Stimulated activated CD8-positive, alpha-beta memory T cell treated with anti-CD3 and anti-CD28 coated beads, Interleukin-7, amount 100 ng/mL, for 48 hours (primary cell): Measurements from ENCODE around the gene KIAA0825.
A peak's percentile ranks its signal among the peaks of the same experiment; 100 is the strongest.

ENCODE experiments used
- DNase-seq, 2 donors: peaks; one replicate each; pipeline ENCODE4 v3.0.0-alpha.2; 2020; ENCODE audit warnings: low read depth in 1 of 2; ENCODE audit errors: extremely low read depth in 1 of 2

KIAA0825 gene

GRCh38 chr5:94248175-94248875, 370.1 kb downstream of the KIAA0825 start:
- DNase-seq = no peak

DNA sequence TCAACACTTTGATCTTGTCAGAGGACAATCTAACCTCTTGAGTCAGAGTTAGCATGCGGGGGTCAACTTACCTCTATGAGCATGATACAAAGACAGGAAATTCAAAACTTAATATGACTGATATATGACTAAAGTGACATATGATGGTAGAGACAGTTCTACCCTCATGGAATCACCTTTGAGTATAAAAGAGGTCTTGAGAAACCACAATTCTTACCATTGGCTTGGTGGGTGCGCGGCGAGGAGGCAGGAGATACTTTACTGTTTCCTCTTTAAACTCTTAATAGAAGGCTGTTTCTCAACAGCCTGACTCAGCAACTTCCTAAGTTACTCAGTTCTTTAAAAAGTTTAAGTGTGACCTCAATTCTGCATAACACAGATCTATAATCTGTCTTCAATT, 372.8 kb downstream of the KIAA0825 start:
- DNase-seq = peak in 1 of 2 donors; percentile 2

DNA sequence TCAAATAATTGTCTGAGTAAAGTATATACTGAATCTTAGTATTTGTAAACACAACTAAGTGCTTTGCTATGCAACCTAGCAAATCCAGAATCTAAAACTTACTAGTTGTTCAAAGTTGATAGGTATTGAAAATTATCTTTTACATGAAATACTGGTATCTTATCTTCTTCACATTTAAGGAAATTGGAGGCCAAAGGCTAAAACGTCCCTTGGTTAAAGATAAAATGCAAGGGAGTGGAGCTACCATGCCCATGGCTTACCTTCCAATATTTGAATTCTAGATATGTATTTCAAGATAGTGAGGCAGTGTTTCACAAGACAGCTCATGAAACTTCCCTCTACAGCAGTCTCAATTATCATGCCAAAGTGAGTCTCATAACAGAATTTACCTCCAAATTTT, 373.5 kb downstream of the KIAA0825 start:
- DNase-seq = no peak

DNA sequence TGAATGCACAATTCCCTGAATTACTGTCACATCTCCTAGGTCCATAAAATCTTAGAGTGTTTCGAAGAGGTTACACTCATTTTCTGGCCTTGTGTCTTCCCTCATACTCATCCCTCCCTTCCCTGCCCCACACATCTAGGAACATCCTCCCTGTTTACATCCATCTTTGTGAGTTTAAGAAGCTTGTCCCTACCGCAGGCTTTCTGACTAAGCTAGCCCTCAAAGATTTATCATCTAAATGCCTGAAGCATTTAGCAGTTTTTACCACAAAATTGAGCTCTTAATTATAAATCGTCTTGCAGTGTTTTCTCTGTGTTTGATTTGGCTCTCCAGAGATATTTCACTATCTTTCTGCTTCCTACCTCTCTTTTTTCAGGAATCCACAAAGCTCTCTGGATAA, 374.8 kb downstream of the KIAA0825 start:
- no peak for DNase-seq

GRCh38 chr5:94240993-94241651, 377.3 kb downstream of the KIAA0825 start:
- no peak for DNase-seq

DNA sequence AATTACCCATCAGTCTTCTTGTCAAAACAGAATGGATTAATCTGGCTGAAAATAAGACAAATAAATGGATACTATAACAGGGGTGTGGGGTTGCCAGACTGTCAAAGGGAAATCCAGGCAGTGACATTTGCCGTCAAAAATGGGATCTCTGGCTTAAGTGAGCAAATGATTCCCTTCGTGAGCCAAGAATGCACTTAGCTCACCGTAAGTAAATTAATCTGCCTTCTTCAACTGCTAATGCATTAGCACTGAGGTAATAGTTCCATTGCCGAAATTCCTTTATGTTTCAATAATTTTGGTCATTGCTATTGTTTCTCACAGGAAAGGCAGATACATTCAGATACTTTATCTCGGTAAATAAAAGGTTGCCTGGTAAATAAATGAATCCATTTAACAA, 377.8 kb downstream of the KIAA0825 start:
- DNase-seq = no peak

- no peak for DNase-seq
Observed at GRCh38 chr5:94240134-94240533, 378.3 kb downstream of the KIAA0825 start.

DNA sequence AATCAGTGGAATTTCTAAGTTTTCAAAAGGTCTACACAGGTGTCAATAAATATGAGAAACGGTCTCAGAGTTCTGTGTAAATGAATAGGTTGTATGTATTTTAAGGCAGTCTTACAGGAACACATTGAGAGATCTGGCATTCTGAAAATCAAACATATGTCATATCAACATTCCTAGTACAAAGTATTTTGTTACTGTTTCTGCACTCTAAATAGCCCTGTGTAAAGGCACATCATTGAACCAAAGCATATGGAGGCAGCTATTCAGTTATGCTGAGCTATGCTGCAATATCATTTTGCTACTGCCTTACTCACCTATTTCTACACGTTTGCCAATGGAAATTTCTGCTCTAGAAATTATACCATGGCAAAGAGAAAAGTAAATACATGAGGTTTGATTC, 379.1 kb downstream of the KIAA0825 start:
- DNase-seq = no peak

DNA sequence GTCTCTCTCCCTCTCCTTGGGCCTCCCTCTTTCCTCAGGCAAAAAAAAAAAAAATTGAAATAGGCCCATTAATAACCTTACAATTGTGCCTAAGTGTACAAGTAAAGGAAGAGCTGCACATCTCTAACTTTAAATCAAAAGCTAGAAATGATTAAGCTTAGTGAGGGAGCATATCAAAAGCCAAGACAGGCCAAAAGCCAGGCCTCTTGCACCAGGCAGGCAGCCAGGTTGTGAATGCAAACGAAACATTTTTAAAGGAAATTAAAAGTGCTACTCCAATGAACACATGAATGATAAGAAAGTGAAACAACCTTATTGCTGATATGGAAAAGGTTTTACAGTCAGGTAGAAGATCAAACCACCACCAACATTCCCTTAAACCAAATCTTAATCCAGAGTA, 383.4 kb downstream of the KIAA0825 start:
- DNase-seq = no peak

DNA sequence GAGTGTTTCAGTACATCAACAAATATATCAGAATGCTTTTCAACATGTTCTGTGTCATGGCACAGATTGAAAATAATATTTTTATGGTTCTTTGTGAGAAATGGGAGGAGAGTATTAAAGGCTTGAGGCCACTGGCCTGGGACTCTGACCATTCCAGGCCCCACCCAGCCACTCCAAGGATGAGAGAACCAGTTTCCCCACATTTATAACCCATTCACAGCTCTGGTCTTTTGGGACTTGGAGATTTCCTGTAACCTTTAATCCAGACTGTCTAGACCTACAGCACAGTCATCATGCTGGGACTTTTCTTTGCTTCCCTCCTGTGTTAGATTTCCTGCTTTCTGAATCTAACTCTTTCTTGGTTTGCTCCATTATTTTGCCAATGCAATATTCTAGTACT, 389.6 kb downstream of the KIAA0825 start:
- no peak for DNase-seq

GRCh38 chr5:94223235-94223634, 395.2 kb downstream of the KIAA0825 start:
- DNase-seq = no peak

DNA sequence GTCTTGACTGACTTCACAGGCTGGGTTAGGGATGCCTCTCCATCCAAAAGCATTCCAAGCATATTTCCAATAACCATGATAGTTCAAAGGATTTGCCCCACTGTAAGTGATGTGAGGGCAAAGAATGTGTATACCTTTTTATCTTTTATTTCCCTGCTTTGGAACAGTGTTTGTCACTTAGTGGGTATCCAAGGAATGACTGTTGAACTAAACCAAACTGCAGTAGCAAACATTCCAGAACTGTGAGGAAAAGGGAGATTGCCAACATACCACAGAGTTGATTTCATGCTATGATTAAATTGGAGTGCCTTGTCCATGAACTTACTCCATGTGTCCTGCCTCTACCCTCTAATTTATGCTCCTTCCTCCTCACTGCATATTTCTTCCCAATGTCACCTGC, 400.0 kb downstream of the KIAA0825 start:
- DNase-seq = no peak

DNA sequence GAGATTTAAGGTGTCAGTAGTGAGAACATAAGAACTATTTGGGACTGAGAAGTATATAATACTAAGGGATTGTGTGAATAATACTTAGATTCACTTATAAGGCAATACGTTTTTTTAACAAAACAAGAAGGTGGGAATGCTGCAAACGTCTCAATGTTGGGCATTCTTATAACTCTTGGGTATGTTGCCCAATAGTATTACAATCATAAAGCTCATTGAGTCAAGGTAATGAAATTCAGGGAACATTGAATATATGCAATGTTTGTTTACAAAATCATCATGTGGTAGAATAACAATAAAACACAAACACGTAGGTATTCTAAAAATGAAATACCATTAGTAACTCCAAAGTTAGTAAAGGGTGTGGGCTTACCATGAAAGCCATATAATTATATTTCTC, 400.7 kb downstream of the KIAA0825 start:
- DNase-seq = no peak

DNA sequence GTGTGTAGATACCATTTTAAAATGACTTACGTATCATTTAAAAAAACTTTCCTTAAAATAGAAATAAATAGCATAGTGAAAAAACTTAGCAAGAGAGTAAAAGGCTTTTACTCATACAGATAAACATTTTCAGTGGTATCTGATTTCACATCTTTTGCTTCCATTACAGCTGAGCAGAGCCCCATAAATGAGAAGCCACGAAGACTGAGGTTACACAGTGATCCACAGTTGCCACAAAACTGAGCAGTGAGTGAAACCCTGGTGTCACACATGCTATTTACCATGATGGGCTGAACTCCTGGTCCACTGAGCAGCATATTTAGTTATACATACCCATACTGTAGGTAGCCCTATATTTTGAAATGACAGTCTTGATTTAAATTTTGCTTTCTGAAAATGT, 401.2 kb downstream of the KIAA0825 start:
- no peak for DNase-seq

GRCh38 chr5:94212476-94212875, 405.9 kb downstream of the KIAA0825 start:
- DNase-seq = no peak

- DNase-seq = no peak
Observed at GRCh38 chr5:94209774-94210355, 408.5 kb downstream of the KIAA0825 start.

DNA sequence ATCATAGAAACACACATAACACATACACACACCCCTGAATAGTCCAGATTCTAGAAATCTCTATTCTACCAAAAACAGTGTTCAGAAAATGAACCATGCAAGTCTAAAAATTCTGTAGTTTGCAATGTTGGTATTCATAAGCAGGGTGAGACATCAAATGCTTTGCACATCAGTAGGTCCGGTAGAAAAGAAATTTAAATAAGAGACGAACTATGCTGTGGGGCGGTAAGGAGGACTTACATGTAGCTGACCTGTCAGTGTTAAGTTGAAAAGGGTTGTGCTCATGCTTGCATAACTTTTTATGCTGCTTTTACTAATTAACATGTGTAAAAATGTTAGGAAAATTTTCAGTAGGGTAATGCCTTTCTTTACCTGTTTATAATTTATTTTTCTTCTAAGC, 409.1 kb downstream of the KIAA0825 start:
- no peak for DNase-seq

DNA sequence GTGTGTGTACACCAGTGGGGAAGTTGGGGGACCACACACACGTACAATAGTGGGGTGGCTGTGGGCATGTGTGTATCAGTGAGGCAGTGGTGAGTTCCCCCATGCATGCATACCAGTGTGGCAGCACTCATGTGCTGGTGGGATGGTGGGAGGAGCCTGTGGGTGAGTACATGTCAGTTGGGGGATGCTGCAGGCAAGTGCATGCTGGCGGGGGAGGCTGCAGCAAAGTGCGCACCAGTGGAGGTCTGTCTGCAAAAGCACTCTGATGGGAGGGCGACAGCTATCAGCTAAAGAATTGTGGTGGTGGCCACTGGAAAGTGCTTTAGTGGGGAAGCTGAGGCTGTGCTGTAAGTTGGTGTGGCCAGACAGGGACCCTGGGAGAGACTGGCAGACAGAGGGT, 418.8 kb downstream of the KIAA0825 start:
- no peak for DNase-seq

DNA sequence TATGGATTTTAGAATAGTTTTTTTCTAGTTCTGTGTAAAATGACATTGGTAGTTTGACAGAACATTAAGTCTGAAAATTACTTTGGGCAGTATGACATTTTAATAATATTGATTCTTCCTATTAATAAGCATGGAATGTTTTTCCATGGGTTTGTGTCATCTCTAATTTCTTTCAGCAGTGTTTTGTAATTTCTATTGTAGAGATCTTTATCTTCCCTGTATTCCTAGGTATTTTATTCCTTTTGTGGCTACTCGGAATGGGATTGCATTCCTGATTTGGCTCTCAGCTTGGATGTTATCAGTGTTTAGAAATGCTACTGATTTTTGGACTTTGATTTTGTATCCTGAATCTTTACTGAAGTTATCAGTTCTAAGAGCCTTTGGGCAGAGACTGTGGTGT, 420.4 kb downstream of the KIAA0825 start:
- no peak for DNase-seq

GRCh38 chr5:94196953-94197352, 421.5 kb downstream of the KIAA0825 start:
- no peak for DNase-seq

- DNase-seq = no peak
Observed at GRCh38 chr5:94192658-94193391, 425.6 kb downstream of the KIAA0825 start.

DNA sequence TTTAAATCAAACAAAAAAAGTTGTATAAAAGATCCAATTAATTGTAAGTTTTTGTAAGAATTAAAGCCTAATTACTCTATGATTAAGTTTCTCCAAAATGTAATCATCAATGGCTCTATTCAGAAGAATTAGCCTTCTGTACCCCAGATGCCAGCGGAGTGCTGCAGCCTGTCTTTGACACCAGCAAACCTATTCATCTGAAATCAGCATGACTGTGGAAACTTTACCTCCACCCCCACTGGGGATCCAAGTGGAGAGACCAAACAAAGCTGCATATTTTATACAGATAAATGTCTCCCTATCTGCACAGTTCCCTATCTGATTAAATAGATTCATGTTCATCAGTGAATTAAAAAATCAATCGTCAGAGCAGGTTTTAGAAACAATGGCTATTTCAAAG, 426.8 kb downstream of the KIAA0825 start:
- DNase-seq = no peak
